NCI-H1436 treated with DMSO at 0.1 percent for 48 hours (cell line): ENCODE results near the gene CHRM5.
"Not testable (repeated sequence)": the region's sequence is repeated elsewhere in the genome, so short reads cannot be mapped to it uniquely, and the experiment has no call there.

ENCODE experiments used
- DNase-seq: peaks from one replicate; lab custom pipeline; 2025; lab: John Stamatoyannopoulos, UW

CHRM5 gene

DNA sequence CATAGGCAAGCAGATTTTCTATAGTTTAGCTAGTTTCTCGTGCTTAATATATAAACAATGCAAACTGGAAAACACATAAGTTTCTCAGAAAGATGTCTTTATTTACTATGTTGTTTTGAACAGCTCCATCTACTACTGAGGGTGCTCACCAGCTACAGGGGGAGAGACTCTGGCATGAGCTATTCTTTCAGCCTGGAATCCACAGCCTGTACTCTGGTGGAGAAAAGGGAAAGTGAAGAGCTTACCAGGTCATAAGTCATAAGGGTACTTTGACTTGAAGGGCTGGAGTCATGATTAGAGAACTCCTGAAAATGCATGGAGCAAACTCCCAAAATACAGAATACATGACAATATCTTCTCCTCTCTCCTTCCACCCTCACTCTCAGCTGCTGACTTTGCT lies 75.1 kb downstream of the CHRM5 start:
- no peak for DNase-seq

DNA sequence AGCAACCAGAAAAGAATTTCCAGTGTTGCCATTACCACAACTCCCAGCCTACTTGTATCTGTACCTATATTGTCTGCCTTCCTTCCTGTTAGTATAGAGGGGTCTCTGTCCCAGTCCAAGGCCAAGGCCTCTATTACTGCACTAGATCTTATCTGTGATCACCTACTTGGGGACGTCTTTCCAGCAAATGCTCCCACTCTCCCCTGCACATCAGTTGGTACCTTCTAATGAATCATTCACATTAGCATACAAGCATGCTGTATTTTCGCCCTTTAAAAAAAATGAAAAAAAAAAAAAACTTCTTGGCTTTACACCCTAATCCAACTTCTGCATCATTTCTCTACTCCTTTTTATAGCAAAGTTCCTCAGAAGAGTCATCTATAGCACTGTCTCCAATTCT lies 75.5 kb downstream of the CHRM5 start:
- no peak for DNase-seq

- no peak for DNase-seq
Observed at GRCh38 chr15:34046471-34047145, 78.3 kb downstream of the CHRM5 start.

- no peak for DNase-seq
Observed at GRCh38 chr15:34047893-34048775, 79.8 kb downstream of the CHRM5 start.

DNA sequence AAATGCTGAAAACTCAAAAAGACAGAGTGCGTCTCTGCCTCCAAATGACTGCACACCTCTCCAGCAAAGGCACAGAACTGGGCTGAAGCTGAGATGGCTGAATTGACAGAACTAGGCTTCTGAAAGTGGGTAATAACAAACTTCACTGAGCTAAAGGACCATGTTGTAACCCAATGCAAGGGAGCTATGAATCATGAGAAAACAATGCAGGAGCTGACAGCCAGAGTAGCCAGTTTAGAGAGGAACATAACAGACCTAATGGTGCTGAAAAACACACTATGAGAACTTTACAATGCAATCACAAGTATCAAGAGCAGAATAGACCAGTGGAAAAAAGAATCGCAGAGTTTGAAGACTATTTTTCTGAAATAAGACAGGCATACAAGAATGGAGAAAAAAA lies 80.8 kb downstream of the CHRM5 start:
- DNase-seq: no peak

DNA sequence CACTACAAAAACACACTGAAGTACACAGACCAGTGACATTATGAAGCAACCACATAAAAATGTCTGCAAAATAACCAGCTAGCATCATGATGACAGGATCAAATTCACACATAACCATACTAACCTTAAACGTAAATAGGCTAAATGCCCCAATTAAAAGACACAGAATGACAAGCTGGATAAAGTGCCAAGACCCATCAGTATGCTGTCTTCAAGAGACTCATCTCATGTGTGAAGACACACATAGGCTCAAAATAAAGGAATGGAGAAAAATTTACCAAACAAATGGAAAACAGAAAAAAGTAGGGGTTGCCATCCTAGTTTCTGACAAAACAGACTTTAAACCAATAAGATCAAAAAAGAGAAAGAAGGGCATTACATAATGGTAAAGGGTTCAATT lies 82.1 kb downstream of the CHRM5 start:
- not testable (repeated sequence) for DNase-seq

GRCh38 chr15:34054081-34054707 lies 85.9 kb downstream of the CHRM5 start:
- no peak for DNase-seq

DNA sequence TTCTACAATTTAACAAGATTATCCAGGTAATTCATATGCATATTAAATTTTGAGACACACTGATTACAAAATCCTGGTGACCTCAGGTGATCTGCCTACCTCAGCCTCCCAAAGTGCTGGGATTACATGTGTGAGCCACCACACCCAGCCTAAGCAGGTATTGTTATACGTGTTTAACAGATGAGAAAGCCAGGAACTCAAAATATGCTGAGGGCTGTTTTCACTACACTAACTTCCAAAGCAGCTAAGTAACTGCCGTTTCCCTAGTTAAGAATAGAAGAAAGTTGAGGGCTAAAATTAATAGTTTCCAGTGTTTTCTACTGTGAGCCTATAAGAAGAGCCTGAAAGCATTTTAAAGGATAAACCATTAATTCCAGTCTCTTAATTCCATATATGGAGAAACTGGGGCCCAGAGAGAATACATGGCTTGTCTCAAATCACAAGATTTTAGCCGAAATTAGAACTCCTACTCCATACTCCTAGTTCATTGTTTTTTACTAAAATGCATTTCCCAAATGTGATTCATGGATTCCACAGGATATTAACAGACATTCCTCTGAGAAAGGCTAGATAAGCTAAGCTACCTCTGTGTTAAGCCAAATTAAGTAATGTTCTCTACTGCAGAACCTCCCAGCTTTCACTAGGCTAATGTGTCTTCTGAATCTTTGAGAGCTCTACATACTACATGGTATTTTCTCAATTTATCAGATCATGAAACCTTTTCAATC lies 87.7 kb downstream of the CHRM5 start:
- no peak for DNase-seq

DNA sequence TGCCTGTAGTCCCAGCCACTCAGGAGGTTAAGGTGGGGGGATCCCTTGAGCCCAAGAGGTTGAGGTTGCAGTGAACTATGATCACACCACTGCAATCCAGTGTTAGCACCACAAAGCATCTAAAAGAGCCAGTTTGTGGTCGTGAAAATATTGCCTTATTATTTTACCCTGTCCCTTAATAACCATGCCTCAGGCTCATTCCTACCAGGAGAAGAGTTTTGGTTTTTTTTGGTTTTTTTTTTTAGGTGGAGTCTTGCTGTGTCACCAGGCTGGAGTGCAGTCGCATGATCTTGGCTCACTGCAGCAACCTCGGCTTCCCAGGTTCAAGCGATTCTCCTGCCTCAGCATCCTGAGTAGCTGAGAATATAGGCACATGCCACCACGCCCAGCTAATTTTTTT lies 88.6 kb downstream of the CHRM5 start:
- DNase-seq: no peak

DNA sequence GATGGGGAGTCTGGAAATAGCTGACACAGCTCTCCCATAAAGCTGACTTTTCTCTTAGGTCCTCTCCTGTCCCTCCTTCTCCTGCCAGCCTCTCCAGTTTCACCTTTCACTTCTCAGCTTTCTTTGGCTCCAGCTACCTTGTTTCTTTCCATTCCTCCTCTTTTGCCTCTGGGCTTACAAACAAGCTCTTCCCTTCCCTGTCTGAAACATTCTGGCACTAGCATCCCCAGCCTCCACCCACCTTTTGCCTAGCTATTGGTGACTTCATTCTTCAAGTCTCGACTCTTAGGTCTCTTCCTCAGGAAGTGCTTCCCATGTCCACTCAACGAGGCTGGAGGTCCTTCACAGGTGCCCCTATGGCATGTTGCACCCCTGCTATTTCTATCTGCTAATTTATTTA lies 91.2 kb downstream of the CHRM5 start:
- no peak for DNase-seq

- no peak for DNase-seq
Observed at GRCh38 chr15:34059946-34060345, 91.6 kb downstream of the CHRM5 start.

DNA sequence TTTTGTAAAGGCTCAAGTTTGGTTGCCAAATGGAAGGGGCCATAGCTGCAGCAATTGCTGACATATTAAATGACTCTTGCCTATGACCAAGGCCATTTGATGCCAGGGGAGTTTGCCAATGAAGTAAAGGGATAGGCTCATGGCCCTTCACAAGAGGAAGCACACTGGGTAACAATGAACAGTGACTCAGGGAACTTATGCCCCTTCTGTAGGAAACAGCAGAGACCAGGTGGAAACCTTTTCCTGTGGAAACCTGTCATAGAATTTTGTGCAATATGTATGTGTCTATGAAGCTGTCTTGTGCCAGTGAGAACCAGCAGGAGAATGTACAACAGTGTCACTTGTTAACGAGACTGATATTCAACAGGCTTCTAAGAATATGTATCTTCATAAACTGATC lies 96.1 kb downstream of the CHRM5 start:
- DNase-seq: no peak

DNA sequence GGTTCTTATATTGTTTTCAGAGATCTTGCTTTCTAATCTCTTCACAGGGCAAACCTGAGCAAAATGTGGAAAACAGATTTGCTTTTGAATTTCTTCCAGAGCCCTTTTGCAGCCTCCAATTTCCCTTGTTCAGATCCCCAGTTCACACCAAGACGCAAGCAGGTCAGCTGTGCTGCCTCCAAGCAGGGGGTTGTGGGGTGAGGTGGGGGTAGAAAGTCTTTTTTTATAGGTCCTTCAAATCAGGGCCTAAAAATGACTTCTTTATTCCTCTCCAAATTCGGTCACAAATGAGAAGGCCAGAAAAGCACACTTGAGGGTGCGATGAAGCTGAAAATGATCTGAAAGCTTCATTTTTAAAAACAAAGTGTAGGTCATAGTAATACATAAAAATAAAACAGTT lies 97.0 kb downstream of the CHRM5 start:
- no peak for DNase-seq

DNA sequence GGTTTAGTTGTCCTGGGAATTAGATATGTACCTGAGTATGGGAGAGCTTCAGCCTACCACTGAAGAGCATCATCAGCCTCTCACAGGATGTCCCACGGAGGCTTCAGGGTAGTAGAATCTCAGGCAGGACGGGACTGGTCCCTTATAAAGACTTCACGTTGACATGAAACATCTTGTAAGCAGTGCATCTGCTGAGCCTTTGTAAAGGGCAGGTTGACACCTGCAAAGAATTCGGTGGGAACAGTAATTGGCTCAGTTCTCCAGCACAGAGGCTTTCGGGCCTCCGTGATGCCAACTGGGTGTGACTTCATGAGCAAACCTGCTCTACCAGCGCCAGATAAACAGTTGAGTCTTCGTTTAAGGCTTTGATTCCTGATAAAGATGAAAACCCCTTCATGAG lies 97.6 kb downstream of the CHRM5 start:
- DNase-seq: no peak

- DNase-seq: no peak
Observed at GRCh38 chr15:34070003-34070402, 101.7 kb downstream of the CHRM5 start.

GRCh38 chr15:34076785-34077184 lies 108.5 kb downstream of the CHRM5 start:
- DNase-seq: no peak

- DNase-seq: no peak
Observed at GRCh38 chr15:34078900-34079299, 110.6 kb downstream of the CHRM5 start.

GRCh38 chr15:34079904-34080303 lies 111.6 kb downstream of the CHRM5 start:
- DNase-seq: no peak

DNA sequence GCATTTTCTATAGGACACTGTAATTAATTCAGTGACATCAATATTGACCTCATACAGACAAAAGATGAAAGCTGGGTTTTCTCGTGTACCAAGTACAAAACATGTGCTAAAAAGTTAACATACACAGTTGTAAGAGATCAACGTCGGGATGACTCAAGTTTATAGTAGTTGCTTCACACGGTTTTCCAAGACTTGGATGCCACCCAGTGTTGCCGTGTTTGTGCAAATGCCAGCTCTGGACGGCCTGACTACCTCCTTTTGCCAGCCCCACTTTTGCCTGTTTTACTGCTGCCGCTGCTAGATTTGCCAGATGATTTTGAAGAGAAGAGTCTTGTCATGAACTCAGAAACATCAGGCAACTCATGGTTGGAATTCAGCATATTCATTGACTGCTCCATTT lies 115.8 kb downstream of the CHRM5 start:
- no peak for DNase-seq

DNA sequence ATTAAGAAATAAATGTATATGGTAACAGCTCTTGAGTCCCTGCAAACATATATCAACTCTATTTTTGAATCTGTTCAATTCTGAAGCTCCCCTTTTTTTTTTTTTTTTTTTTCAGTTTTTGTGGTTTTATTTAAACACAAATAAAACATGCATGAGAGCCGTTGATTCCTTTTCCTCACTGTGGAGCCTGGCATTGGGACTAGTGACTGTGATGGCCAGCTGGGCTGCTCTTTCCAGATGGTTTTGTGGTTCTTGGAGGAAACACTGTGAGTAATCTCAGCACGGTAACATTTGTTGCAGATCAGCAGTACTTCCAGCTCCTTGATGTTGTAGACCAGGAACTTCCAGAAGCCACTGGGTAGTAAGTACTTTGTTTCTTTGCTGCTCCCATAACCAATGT lies 117.4 kb downstream of the CHRM5 start:
- DNase-seq: no peak

- no peak for DNase-seq
Observed at GRCh38 chr15:34099914-34100313, 131.6 kb downstream of the CHRM5 start.

- peak; percentile 92 for DNase-seq
Observed at GRCh38 chr15:34101366-34102174, 133.3 kb downstream of the CHRM5 start, which contains the start of the genes EMC7 and PGBD4. Gene EMC7, minus strand, starts transcription at chr15:34101862. Its CDS starts 23 bp downstream, at chr15:34101839. Gene PGBD4, plus strand, starts transcription at chr15:34102083. Its CDS starts 449 bp downstream, at chr15:34102532.
